ENCODE data around the gene NDOR1.

DNA sequence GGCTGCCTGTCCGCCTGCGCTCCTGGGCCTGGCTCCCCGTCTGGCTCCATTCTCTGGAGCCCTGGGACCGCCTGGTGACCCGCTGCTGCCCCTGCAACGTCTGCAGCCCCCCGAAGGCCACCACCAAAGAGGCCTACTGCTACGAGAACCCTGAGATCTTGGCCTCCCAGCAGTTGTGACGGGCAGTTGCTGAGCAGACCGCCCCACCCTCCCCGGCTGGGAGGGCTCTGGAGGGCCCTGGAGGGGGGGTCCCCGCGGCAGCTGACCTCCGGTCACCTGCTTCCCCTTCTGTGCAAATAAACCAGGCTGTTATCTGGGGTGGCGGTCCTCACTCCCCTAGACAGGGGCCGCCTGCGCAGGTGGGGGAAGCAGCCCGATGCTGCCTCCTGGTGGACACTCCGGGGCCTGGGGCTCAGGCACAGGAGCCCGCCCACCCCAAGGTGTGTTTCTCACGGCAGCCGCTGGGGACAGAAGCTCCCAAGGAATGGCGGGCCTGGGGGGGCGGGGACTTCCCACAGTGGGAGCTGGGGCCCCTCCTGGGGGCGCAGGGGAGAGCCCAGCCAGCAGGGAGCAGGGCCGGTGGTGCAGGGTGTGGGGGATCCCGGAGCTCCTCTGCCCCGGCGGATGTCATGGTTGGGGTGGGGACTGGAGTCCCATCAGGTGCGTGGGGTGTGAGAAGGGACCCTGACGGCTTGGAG is 30.9 kb downstream of the NDOR1 start:
- TF ChIP-seq, protein P1, sequence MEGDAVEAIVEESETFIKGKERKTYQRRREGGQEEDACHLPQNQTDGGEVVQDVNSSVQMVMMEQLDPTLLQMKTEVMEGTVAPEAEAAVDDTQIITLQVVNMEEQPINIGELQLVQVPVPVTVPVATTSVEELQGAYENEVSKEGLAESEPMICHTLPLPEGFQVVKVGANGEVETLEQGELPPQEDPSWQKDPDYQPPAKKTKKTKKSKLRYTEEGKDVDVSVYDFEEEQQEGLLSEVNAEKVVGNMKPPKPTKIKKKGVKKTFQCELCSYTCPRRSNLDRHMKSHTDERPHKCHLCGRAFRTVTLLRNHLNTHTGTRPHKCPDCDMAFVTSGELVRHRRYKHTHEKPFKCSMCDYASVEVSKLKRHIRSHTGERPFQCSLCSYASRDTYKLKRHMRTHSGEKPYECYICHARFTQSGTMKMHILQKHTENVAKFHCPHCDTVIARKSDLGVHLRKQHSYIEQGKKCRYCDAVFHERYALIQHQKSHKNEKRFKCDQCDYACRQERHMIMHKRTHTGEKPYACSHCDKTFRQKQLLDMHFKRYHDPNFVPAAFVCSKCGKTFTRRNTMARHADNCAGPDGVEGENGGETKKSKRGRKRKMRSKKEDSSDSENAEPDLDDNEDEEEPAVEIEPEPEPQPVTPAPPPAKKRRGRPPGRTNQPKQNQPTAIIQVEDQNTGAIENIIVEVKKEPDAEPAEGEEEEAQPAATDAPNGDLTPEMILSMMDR (IDR thresholded peaks at IDR 0.05; ENCODE audit: insufficient read depth, low read length) = peak; percentile 89
- TF ChIP-seq POLR2AphosphoS5 (IDR thresholded peaks at IDR 0.05; ENCODE audit: low read depth) = no peak
- TF ChIP-seq, protein P2, sequence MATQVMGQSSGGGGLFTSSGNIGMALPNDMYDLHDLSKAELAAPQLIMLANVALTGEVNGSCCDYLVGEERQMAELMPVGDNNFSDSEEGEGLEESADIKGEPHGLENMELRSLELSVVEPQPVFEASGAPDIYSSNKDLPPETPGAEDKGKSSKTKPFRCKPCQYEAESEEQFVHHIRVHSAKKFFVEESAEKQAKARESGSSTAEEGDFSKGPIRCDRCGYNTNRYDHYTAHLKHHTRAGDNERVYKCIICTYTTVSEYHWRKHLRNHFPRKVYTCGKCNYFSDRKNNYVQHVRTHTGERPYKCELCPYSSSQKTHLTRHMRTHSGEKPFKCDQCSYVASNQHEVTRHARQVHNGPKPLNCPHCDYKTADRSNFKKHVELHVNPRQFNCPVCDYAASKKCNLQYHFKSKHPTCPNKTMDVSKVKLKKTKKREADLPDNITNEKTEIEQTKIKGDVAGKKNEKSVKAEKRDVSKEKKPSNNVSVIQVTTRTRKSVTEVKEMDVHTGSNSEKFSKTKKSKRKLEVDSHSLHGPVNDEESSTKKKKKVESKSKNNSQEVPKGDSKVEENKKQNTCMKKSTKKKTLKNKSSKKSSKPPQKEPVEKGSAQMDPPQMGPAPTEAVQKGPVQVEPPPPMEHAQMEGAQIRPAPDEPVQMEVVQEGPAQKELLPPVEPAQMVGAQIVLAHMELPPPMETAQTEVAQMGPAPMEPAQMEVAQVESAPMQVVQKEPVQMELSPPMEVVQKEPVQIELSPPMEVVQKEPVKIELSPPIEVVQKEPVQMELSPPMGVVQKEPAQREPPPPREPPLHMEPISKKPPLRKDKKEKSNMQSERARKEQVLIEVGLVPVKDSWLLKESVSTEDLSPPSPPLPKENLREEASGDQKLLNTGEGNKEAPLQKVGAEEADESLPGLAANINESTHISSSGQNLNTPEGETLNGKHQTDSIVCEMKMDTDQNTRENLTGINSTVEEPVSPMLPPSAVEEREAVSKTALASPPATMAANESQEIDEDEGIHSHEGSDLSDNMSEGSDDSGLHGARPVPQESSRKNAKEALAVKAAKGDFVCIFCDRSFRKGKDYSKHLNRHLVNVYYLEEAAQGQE (IDR thresholded peaks at IDR 0.05; ENCODE audit: insufficient replicate concordance, low read depth) = no peak

Data from HL-60 (cell line).